Uterus (tissue), 4 donors: Measurements from ENCODE around the gene XDH. TPM values are rescaled to one million over a fixed set of nuclear protein-coding genes. Genes with fewer than 3 reads are reported as not detected.

Experiments
- DNase-seq, 2 donors: peaks; one replicate each; pipeline ENCODE4 v3.0.0-alpha.2; 2019 to 2020
- H3K27ac ChIP-seq, 2 donors: fragments of 200-600 bp; sonication (generic); 1 replicate in 1 of 2; 2 replicates in 1 of 2; pipeline ENCODE4 v1.5.1; 2016 to 2018
- H3K27me3 ChIP-seq, 2 donors: fragments of 200-600 bp; sonication (generic); one replicate each; pipeline ENCODE4 v1.5.1; 2018 to 2019; ENCODE audit warnings: control low read depth in 1 of 2
- H3K36me3 ChIP-seq, 2 donors: fragments of 200-600 bp; sonication (generic); one replicate each; pipeline ENCODE4 v1.5.1; 2019; ENCODE audit warnings: control low read depth in 1 of 2
- H3K4me1 ChIP-seq, 2 donors: fragments of 200-600 bp; sonication (generic); one replicate each; pipeline ENCODE4 v1.5.1; 2018 to 2019; ENCODE audit warnings: control low read depth in 1 of 2
- H3K4me3 ChIP-seq, 2 donors: fragments of 200-600 bp; sonication (generic); 1 replicate in 1 of 2; 2 replicates in 1 of 2; pipeline ENCODE4 v1.5.1; 2018 to 2019; ENCODE audit warnings: mild to moderate bottlenecking in 1 of 2
- H3K9me3 ChIP-seq, 2 donors: fragments of 200-600 bp; sonication (generic); one replicate each; pipeline ENCODE4 v1.5.1; 2019; ENCODE audit warnings: control low read depth in 1 of 2
- CTCF ChIP-seq, 4 experiments: fragments of 200-600 bp in 2 of 4; fragments of 450-650 bp in 2 of 4; sonication (generic) in 2 of 4; IDR thresholded peaks; one replicate each; pipeline ENCODE4 v1.5.1; 2016 to 2019; ENCODE audit warnings: antibody characterized with exemption in 4 of 4, mild to moderate bottlenecking in 2 of 4, moderate library complexity in 1 of 4
- POLR2A ChIP-seq, 2 donors: fragments of 450-650 bp; IDR thresholded peaks; one replicate each; pipeline ENCODE4 v1.6.1; 2016; ENCODE audit warnings: antibody characterized with exemption in 2 of 2, mild to moderate bottlenecking in 1 of 2, moderate library complexity in 1 of 2
- intact Hi-C: fragments of 100-400 bp; cut with DNase I; formaldehyde crosslinking; loops from one replicate; pipeline ENCODE4 v1.15.1; 2023; ENCODE audit warnings: low total_unique reads
- total RNA-seq, 4 donors: library from RNA; depleted of rRNA in 3 of 4; stranded (reverse); fragments of >200 nt in 3 of 4; gene quantifications; one replicate each; pipeline versions ENCODE4 v1.1.0 to v1.2.4, GENCODE V29; 2014 to 2023
- donor health status: DM: yes; HTN: yes; CAD: no.

Gene XDH
- total RNA-seq, 4 donors from 2014 or later, result 0.35 TPM; not detected in 3

- TF ChIP-seq CTCF (IDR thresholded peaks at IDR 0.05) (no peak), POLR2A (IDR thresholded peaks at IDR 0.05) (no peak)
- Histone ChIP-seq H3K4me1 (no peaks in the 10 kb centered on the region), H3K27me3 (no peaks in the 10 kb centered on the region), H3K36me3 (no peaks in the 10 kb centered on the region), H3K4me3 (no peak overlapping the region), H3K9me3 (no peaks in the 10 kb centered on the region), H3K27ac (no peak overlapping the region)
- no peak for DNase-seq
- intact Hi-C loops, result no loop called here
Observed at GRCh38 chr2:31363956-31364750, 50.4 kb downstream of the XDH start.

GRCh38 chr2:31362581-31362980, 52.0 kb downstream of the XDH start:
- Histone ChIP-seq H3K36me3 (no peaks in the 10 kb centered on the region), H3K9me3 (no peaks in the 10 kb centered on the region), H3K27ac (no peak overlapping the region), H3K27me3 (no peaks in the 10 kb centered on the region), H3K4me1 (no peaks in the 10 kb centered on the region), H3K4me3 (no peak overlapping the region)
- intact Hi-C loops, result no loop called here
- TF ChIP-seq CTCF (IDR thresholded peaks at IDR 0.05) (no peak), POLR2A (IDR thresholded peaks at IDR 0.05) (no peak)
- no peak for DNase-seq

- Histone ChIP-seq H3K27me3 (peaks cover 0 to 5% of the 10 kb centered on the region in 2 donors), H3K27ac (no peak overlapping the region), H3K4me1 (no peaks in the 10 kb centered on the region), H3K36me3 (no peaks in the 10 kb centered on the region), H3K4me3 (no peak overlapping the region), H3K9me3 (no peaks in the 10 kb centered on the region)
- TF ChIP-seq POLR2A (IDR thresholded peaks at IDR 0.05) (no peak), CTCF (IDR thresholded peaks at IDR 0.05) (no peak)
- intact Hi-C loops, result no loop called here
- no peak for DNase-seq
Observed at GRCh38 chr2:31359229-31359628, 55.3 kb downstream of the XDH start.

GRCh38 chr2:31354837-31355236, 59.7 kb downstream of the XDH start:
- DNase-seq, result no peak
- Histone ChIP-seq H3K4me3 (no peak overlapping the region), H3K36me3 (no peaks in the 10 kb centered on the region), H3K4me1 (no peaks in the 10 kb centered on the region), H3K9me3 (no peaks in the 10 kb centered on the region), H3K27ac (no peak overlapping the region), H3K27me3 (peaks cover 0 to 5% of the 10 kb centered on the region in 2 donors)
- TF ChIP-seq CTCF (IDR thresholded peaks at IDR 0.05) (no peak), POLR2A (IDR thresholded peaks at IDR 0.05) (no peak)
- intact Hi-C loops, result no loop called here

DNA sequence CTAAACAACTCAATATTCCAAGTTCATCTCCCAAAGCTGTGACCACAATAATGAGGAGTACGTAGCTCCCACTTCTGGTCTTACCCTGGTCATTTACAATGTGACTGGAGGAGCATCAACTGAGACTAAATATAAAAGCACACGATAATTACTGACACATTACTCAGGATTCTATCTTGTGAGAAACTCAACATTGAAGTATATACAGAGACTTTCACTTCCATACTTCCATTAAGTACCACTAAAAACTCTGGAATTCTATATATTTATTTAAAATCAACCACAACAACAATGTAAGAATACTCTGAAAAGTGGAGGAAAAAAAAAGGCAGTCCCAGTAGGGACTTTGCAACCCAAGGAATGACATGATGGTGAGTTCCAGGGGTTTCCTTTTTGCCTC, 61.4 kb downstream of the XDH start:
- H3K36me3 ChIP-seq, result no peaks in the 10 kb centered on the region
- H3K9me3 ChIP-seq, result no peaks in the 10 kb centered on the region
- H3K27ac ChIP-seq, result no peak overlapping the region
- no peak for DNase-seq
- H3K4me1 ChIP-seq, result no peaks in the 10 kb centered on the region
- peaks cover 0 to 5% of the 10 kb centered on the region in 2 donors for H3K27me3 ChIP-seq
- intact Hi-C loops, result no loop called here
- H3K4me3 ChIP-seq, result no peak overlapping the region
- TF ChIP-seq POLR2A (IDR thresholded peaks at IDR 0.05), result no peak
- TF ChIP-seq CTCF (IDR thresholded peaks at IDR 0.05), result no peak
